ENCODE data around the gene PCK2.

DNA sequence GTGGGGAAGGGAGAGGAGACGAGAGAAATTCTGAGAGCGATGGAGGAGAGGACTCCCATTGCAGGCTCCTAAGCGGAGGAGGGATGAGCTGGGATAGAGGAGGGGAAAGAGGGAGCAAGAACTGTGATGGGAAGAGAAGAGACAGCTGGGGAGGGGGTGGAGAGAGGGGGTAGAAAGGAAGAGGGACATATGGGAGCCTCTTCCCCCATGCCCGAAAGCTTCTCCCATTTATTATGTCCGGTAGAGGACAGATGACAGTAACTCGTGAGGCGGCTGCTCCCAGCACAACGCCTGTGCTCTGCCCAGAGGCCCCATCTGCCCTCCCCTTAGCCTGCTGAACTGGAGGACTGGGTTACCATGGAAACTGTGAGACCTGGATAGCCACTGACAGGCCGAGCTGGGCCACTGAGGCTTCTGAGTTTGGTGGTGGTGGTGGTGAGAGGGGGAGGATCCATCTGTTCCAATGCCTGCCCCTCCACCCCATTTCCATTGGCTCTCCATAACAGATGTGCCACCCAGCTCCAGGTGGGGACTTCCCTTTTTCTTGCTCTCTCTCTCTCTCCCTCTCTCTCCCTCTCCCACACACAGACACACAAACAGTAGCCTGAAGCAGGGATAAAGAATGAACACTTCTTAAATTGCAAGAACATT is 14.5 kb upstream of the PCK2 start:
- TF ChIP-seq, protein P1, sequence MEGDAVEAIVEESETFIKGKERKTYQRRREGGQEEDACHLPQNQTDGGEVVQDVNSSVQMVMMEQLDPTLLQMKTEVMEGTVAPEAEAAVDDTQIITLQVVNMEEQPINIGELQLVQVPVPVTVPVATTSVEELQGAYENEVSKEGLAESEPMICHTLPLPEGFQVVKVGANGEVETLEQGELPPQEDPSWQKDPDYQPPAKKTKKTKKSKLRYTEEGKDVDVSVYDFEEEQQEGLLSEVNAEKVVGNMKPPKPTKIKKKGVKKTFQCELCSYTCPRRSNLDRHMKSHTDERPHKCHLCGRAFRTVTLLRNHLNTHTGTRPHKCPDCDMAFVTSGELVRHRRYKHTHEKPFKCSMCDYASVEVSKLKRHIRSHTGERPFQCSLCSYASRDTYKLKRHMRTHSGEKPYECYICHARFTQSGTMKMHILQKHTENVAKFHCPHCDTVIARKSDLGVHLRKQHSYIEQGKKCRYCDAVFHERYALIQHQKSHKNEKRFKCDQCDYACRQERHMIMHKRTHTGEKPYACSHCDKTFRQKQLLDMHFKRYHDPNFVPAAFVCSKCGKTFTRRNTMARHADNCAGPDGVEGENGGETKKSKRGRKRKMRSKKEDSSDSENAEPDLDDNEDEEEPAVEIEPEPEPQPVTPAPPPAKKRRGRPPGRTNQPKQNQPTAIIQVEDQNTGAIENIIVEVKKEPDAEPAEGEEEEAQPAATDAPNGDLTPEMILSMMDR (IDR thresholded peaks at IDR 0.05) = no peak
- TF ChIP-seq POLR2A (IDR thresholded peaks at IDR 0.05) = no peak

All from lower leg skin (tissue), 3 donors.